Measurements from ENCODE around the gene ASCC1.
"Not testable (repeated sequence)": the region's sequence is repeated elsewhere in the genome, so short reads cannot be mapped to it uniquely, and the experiment has no call there.

ASCC1 gene

GRCh38 chr10:72126184-72126871 lies 89.7 kb downstream of the ASCC1 start:
- DNase-seq (ENCODE audit: low read depth in 2 of 2), result no peak

GRCh38 chr10:72124989-72125388 lies 91.1 kb downstream of the ASCC1 start:
- DNase-seq (ENCODE audit: low read depth in 2 of 2), result no peak

DNA sequence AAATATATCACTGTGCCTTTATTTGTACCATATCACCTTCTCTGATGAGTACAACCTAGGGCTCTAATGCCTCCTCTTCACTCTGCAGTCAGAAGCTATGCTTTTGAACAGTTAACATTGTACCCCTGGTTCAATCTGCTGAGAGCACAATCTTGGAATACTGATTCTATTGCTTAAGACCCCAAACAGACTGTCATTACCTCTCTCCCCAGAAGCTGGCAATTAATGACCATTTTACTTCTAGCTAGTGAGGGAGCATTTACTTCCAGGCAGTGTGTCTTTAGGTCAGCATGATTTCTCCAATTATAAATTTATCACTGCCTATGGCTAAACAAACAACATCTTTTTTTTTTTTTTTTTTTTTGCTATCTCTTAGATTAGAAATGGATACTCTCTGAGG lies 91.7 kb downstream of the ASCC1 start:
- DNase-seq (ENCODE audit: low read depth in 2 of 2), result no peak

DNA sequence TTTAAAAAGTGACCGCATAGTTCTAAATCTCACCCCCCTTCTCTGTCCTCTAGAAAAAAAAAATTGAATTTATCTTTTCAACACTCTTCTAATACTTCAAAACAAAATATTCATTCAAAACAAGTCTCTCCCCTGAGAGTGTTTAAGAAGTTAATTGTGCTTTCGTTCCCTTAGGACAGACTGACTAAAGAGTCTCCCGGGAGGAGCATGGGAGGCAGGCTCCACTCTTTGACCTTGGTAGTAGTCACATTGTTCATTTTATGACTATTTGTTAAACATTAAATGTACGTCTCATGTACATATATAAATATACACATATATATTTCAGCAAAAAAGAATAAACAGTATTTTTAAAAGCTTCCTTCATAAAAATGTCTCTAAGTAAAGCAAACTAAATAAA lies 92.5 kb downstream of the ASCC1 start:
- DNase-seq (ENCODE audit: low read depth in 2 of 2), result no peak

- DNase-seq (ENCODE audit: low read depth in 2 of 2), result no peak
Measured at GRCh38 chr10:72122221-72122620, 93.9 kb downstream of the ASCC1 start.

- DNase-seq (ENCODE audit: low read depth in 2 of 2), result no peak
Measured at GRCh38 chr10:72121389-72121788, 94.7 kb downstream of the ASCC1 start.

GRCh38 chr10:72116372-72116771 lies 99.7 kb downstream of the ASCC1 start:
- no peak for DNase-seq (ENCODE audit: low read depth in 2 of 2)

DNA sequence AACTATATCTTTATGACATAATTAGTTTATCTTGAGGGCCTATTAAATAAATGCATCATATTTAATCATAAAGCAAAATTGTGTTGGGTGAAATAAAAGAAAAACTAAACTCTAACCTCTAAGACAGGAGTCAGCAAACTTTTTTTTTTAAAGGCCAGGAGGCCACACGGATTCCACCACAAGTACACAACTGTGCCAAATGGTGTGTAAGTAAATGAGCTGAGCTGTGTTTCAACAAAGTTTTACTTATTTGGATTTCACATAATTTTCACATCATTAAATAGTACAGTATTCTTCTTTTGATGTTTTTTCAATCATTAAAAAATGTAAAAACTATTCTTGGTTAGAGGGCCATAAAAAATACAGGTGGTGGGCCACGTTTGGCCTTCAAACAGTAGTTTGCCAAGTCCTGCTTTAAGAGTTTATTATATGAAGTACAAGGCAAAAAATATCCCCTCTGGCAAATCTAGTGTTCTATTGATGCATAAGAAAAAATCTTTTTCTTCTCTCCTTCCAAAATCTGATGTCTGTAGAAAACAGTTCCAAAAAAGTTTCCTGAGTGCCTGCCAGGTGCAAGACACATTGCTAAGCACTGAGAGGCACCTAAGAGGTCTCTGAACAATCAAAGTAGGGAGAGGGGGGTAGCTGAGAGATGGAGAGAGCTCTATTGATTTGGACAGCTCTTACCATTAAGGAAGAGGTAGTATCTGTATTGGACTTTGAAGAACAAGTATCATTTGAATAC lies 101.2 kb downstream of the ASCC1 start:
- no peak for DNase-seq (ENCODE audit: low read depth in 2 of 2)

DNA sequence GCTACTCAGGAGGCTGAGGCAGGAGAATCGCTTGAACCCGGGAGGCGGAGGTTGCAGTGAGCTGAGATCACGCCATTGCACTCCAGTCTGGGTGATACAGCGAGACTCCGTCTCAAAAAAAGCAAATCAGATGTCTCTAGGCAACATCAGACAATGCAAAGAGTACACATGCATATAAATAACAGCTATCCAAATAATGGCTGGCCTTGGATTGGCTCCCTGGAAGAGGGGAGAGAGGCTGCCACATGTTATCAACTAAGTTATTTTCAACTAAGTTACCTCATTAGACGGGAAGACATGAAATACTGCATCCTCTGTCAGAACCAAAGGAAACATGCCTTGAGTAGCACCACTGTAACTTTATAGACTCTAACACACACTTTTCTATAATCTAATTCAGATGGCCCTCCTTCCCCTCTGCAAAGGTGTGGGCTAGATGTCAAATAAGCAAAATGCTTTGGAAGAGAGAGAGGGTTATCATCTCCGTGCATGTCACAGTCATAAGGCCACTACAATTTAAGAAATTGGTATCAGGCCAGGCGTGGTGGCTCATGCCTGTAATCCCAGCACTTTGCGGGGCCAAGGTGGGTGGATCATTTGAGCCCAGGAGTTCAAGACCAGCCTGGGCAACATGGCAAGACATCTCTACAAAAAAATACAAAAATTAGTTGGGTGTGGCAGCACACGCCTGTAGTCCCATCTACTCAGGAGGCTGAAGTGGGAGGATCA lies 105.2 kb downstream of the ASCC1 start:
- DNase-seq (ENCODE audit: low read depth in 2 of 2), result no peak

DNA sequence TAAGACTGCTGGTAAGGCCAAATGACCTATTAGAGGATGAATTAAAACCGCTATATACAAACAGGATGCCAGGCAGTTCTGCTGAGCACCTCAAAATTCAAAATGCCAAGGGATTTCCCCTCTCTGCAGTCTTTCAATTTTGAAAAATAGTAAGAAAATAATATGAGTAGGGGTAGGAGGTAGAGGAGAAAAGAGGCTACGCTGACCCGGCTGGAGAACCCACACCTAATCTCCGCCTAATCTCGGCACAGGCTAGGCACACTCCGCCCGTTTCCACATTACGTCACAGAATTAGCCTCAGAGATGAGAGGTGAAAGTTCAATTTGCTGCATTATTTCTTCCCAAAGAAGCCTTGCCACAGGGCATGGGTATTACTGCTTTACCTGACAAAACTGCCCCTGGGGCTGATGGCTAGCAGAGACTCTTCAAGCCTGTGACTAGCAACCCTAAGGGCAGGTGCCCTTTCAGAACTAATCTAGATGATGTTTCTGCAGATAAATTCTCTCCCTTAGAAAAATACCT lies 106.4 kb downstream of the ASCC1 start:
- no peak for DNase-seq (ENCODE audit: low read depth in 2 of 2)

DNA sequence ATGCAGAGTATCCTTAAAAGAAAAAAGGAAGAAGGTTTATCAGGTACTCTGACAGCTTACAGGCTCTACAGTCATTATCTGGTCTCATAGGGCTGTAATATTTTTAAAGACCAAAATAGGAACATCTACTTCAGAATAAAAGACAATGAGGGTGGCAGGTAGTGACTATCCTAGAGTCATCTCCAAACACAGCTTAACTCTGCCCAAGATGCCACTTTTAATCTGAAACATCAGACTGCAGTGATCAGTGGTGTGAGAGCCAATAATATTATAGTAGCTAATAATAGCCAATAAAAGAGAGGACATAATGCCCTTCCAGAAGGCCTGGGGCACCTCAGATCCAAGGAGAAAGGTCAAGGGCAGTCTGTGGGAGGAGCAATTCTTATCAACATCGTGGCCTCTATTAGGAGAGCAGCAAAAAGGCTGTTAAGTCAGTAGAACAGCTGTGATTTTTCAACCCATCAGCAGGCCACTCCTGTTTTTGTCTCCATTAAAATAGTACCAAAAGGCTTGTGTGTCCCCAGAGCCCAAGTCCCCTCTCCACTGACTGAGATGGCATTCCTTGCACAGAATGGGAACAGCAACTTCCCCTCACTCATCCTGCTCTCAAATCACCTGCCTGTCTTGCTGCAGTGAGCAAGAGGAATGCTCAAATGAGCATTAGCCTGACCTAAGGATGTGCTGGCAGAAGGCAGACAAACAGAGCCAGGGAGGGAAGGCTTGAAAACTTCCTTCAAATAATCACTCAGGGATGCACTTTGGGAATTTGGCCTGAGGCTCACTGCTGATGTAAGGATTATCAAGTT lies 107.0 kb downstream of the ASCC1 start:
- DNase-seq (ENCODE audit: low read depth in 2 of 2), result no peak

DNA sequence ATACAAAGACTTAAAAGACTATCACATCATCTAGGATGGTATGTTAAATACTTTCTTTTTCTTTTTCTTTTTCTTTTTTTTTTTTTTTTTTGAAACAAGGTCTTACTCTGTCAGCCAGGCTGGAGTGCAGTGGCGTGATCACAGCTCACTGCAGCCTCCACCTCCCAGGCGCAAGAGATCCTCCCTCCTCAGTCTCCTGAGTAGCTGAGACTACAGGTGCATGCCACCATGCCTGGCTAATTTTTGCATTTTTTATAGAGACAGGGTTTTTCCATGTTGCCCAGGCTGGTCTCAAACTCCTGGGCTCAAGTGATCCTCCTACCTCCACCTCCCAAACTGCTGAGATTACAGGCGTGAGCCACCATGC lies 108.1 kb downstream of the ASCC1 start:
- not testable (repeated sequence) for DNase-seq (ENCODE audit: low read depth in 2 of 2)

DNA sequence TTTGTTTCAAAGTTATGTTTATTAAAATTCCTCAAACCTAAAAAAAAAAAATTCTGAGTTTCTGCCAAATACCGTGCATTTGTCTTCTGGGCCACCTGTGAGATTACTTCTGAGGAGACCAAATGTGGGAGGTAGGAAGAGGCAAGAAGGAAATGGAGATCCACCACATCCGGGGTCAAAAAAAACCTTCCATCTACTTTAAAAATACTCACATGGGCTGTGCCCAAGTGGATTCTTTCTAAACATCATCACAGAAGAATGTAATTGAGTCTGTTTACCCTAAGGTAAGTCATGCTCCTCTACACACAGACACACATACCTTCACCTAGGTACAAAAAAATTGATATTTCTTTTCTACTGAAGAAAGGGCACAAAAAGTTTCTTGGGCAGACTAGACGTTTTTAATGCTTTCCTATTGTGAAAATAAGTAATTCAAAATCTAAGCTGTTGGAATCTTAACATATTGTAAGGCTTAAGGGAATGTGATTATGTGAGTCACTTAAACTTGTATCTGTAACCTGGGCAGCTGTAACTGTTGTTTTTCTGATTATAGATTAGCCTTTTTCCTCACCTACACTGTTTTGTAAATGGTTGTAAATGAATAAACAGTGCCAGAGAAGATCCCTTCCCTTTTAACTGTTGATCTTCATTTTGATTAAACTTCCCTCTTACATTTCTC lies 108.6 kb downstream of the ASCC1 start:
- DNase-seq (ENCODE audit: low read depth in 2 of 2), result no peak

DNA sequence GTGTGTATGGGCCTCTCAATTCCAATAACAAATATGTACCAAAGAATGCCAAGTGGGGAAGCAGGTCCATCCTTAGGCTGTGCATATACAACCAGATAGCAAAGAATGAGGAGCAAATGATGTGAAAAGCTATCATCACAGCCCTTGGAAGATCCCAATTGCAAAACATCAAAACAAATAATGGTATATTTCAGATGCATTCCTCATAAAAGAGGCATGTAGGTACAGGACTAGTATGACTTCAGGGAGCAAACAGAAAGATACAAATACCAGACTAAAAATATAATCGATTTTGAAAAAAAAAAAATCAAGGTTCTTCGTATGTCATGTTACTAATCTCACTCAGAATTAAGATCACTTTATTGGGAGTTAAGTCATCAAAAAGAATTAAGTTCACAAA lies 109.2 kb downstream of the ASCC1 start:
- no peak for DNase-seq (ENCODE audit: low read depth in 2 of 2)

DNA sequence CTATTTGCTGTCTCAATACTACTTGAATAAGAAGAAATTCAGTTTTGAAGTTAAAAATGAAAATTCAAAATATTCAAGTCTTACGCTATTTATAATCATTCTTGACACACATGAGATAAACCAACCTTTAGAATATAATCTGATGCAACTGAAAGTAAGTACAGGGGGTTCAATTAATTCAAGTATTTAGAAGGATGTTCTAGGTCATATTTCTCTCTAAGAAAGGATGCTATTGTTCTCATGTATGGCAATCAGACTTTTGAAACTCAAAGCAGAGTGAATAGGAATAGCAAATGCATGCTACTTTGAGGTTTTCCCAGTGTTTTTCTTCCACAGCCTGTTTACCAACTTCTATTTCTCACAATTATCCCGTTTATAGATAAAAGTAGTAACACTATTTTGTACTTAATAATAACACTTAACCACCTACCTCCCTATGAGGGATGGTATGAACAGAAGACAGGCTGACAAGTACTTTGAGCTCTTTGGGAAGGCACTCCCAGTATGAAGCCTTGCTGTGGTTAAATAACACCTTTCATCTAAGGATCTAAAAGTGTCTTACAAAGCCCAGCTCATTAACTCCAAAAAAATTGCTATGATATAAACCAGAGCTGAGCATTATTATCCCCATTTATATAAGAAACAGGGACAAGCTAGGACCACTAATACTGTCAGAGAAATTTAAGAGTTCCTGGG lies 109.8 kb downstream of the ASCC1 start:
- DNase-seq (ENCODE audit: low read depth in 2 of 2), result no peak

DNA sequence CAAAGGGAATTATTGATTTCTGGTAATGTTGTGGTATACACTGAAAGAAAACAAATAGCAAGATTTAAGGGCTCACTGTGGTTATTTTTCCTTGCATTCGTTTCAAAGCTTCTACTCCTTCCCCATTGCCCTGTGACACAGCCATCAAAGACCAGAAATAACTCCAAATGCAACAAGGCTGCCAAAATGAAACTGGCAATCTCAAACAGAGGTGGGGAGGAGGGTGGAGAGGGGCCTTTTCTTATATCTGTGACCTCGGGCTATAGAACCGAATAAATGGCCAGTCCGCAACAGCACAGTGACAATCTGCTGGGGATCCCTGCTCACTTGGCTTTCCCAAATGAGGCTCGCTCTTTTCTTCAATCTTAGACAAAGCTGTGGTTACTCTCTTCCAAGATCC lies 110.4 kb downstream of the ASCC1 start:
- no peak for DNase-seq (ENCODE audit: low read depth in 2 of 2)

DNA sequence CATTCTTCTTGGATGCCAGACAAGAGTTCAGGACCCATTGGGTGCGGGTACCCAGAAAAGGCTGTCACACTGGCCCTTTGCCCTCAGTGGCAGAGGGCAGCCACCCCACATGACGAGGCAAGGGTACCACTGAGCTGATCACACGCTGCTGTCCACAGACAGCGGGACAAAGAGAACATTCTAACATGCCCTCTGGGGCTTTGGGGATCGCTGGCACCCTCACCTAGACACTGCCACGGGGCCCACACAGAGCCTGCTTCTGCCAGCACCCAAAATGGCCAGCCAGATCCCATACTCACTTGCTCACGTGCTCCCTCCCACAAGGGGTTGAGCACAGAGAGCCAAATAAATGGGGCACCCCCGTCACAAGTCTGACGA lies 111.0 kb downstream of the ASCC1 start:
- DNase-seq (ENCODE audit: low read depth in 2 of 2), result no peak

DNA sequence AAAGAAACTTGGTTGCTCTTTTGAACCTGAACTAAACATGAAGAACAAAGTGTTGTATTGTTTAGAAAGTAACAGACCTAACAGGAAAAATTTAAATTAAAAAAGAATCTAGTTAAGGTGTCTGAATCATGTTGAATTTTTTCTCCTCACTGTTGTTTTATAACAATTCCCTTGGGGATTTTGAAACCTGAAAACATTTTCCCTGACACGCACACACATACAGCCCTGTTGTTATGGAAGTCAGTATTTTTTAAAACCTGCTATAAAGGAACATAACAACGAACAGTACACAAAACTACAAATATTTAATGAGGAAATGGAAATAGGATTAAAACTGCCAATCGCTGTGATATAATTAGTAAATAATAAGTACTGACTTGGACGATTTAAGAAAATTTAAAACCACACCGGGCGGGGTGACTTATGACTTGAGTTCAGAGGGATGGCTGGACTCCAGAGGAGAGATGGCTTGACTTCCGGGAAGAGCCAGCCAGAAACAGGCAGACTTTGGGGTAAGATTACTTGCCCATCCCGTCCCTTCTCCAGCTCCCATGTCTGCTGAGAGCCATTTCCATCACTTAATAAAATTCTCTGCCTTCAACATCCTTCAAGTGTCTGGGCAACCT lies 111.5 kb downstream of the ASCC1 start:
- DNase-seq (ENCODE audit: low read depth in 2 of 2), result no peak

DNA sequence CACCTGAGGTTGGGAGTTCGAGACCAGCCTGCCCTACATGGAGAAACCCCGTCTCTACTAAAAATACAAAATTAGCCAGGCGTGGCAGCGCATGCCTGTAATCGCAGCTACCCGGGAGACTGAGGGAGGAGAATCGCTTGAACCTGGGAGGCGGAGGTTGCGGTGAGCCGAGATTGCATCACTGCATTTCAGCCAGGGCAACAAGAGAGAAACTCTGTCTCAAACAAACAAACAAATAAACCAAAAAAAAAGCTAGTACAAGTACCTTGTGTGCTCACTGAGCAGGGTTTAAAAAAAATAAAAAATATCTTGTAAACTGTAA lies 116.5 kb downstream of the ASCC1 start:
- no peak for DNase-seq (ENCODE audit: low read depth in 2 of 2)

GRCh38 chr10:72098836-72099599 lies 117.1 kb downstream of the ASCC1 start:
- DNase-seq (ENCODE audit: low read depth in 2 of 2), result no peak

Data from stimulated activated CD8-positive, alpha-beta memory T cell treated with anti-CD3 and anti-CD28 coated beads, Interleukin-15, amount 100 ng/mL, for 48 hours (primary cell).